ENCODE measurements around the gene HOXB6. TPM values are rescaled to one million over a fixed set of nuclear protein-coding genes. Genes with fewer than 3 reads are reported as not detected.

Gene HOXB6
- total RNA-seq, 1 experiment from 2014 or later = 19.2 TPM

DNA sequence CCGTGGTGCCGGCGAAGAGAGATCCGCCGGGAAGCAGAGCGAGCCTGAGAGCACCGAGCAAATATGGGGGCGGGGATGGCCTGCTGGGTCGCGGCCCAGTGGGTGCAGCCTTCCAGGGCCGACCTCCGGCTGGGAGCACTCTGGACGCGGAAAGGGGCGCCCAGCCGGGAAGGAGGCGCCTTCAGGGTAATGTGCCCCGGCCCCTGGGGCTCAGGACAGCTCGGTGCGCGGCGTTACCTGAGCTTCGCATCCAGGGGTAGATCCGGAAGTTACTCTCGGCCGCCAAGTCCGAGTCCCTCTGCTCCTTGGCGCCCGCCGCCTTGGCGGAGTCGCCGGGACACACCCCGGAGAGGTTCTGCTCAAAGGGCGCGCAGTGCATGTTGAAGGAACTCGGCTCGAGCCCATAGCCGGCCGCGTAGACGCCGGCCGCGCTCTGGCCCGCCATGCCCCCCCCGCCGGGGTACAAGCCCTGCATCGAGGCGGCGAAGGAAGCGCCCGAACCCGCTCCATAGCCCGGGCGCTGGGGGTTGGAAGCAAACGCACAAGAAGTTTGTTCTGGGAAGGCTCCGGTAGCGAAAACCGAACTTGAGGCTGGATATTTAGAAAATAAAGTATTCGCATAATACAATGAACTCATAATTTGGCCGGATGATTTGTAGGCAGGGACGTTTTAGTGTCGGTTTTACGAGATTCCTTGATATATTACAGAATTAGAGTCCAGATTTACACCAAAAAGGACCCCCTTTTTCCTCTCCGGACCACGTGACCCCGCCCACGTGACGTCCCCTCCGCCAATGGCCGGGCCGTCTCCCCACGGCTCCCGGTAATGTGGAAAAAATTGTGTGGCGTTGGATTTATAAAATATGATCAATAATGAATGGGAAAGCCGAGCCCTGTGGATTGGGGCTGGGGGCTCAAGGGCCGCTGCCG is 5.8 kb upstream of the HOXB6 start, which contains the start of gene HOXB7:
Gene HOXB7, minus strand, starts transcription at position 736 of the 930 bp plus-strand sequence. Its CDS starts 99 bp downstream, at position 637.
- peak; percentile 65 for DNase-seq (ENCODE audit: low read depth)

DNA sequence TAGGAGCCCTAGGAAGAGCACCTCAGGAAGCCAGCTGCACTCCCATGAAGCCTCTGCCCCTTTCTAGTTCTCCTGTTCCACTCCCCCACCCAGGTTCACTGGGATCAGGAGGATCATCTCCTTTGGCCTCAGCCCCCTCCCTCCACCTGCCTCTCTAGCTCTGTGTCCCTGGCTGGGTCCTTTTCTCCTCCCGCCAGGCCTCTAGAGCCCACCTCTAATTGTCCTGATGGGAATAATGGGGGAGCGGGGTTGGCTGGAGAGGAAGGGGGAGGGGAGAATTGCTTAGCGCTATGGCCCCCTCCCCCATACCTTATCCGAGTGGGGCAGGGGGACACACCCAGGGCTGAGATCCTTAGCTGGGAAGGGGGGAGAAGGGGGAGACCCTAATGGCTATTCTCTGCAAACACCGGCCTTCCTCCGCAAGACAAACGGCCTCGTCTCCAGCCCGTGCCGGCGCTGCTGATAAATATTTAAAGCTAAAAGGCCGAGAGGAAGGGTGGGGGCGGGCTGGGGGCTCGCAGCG is 5.0 kb upstream of the HOXB6 start:
- DNase-seq (ENCODE audit: low read depth) = no peak

DNA sequence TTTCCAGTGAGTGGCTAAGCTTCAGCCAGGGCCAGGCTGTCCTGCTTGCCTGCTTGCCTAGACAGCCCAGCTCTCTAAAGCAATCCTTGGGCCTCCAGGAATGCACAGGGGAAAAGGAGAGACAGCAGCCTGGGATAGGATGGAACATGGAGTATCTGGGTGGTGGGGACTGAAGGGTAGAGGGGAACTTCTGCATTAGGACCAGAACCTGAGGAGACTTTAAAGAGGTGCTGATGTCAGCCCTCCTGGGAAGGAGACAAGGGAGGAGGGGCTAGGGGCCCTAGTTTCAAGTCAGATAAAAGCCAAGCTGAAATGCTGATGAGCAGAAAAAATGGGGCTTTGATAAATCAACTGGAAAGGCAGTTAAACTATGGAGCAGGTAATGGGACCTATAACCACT is 4.2 kb upstream of the HOXB6 start:
- no peak for DNase-seq (ENCODE audit: low read depth)

DNA sequence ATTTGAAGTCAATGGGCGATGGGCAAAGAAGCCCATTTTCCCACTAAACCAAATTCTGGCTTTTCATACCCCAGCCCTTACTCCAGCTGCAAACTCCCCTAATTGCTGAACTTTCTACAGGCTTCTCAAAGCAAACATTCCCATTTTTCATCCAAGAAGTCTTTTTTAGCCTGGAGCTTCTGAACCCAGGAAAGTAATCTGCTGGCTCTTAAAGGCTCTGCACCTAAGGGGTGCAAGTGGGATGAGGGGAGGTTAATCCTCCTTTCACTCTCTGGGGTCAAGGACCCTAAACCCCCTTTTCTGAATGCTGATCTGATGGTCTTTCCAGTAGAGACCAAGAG is 3.7 kb upstream of the HOXB6 start:
- DNase-seq (ENCODE audit: low read depth) = no peak

DNA sequence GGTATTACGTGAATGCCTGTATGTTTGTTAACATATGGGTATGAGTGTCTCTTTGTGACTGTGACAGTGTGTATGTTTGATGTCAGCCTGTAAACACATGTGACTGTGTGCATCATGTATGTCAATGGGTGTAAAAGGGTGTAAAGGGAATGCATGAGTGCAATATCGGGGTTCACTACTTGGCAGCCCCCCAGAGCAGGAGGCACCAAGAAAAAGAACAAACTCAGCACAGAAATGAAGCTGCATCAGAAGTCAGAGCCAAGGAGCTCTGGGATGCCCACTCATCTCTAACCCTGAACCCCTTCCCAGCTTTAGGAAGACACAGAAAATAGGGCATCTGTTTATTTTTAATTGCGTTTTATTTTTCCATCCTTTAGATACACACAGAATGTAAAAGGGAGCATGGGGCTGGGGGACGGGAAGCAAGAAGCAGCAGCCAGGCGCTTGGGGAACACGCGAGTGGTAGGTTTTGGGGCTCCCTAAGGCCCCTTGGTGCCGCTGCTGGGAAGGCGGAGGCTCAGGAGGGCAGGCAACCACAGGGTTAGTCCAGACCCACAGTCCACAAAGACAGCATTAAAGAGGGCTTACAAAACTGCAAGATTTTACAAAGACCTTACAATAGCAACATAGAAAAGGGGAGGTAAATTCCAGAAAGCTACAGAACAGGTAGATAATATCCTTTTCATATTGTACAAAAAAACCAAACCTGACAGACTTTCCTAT is 2.3 kb upstream of the HOXB6 start:
- DNase-seq (ENCODE audit: low read depth) = no peak

DNA sequence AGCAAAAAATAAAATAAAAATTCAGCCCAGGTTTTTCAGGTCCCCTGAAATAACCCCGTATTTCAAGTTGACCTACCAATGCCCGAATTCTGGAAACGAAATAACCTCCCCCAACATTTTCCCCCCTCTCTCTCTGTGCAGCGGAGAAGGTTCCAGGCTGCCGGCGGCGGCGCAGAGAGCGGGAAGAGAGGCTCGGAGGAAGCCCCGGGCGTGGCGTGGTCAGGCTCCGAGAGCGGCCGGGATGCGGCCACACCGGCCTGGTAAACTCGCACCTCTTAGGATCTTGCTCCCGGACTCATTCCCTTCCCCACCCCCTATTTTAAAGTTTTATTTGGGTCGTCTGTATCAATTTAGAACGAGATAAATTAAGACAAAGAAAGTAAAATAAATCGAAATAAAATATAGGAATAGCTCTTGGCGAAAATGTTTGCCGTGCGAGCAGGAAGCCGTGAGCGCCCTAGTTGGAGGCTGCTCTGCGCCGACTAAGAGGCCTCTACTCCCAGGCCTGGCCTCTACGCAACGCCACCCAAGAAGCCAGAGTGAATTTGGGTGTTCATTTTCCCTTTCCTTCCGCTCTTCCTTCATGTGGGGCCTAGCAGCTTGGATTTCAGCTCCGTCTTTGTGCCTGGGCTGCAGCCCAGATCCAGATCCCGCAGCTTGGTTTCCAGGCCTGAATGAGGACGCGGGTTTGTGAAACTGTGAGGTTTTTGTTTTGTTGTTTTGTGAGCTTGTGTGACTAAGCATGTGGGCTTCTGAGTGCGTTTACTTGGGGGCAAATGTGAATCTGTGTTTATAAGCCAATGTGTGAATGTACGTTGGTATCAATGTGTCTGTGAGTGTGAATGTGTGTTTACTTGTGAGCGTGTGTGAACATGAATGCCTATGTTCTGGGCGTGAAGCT is 1.5 kb upstream of the HOXB6 start:
- DNase-seq (ENCODE audit: low read depth) = no peak

DNA sequence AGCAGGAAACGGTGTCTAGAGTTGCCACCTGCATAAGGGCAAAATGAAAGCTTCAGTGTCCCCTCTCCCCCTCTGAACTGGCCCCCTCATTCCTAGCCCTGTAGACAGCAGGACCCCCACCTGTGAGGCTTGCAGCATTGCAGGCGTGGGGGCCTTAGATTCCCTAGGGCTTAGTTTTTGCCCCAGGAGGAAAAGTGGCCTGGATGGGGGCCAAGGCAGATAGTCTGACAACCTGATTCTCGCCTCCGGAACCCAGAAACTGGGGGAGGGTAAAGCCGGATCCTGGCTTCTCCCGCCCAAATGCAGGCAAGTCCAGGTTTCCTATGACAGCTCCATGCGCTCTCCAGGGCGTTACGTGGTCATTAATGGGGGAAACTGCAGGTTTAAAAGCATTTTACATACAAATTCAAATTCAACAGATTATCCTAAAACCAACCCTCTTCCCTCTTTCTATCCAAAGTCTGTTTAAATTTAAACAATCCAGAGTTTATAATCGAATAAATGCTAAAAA is 678 bp upstream of the HOXB6 start:
- no peak for DNase-seq (ENCODE audit: low read depth)

DNA sequence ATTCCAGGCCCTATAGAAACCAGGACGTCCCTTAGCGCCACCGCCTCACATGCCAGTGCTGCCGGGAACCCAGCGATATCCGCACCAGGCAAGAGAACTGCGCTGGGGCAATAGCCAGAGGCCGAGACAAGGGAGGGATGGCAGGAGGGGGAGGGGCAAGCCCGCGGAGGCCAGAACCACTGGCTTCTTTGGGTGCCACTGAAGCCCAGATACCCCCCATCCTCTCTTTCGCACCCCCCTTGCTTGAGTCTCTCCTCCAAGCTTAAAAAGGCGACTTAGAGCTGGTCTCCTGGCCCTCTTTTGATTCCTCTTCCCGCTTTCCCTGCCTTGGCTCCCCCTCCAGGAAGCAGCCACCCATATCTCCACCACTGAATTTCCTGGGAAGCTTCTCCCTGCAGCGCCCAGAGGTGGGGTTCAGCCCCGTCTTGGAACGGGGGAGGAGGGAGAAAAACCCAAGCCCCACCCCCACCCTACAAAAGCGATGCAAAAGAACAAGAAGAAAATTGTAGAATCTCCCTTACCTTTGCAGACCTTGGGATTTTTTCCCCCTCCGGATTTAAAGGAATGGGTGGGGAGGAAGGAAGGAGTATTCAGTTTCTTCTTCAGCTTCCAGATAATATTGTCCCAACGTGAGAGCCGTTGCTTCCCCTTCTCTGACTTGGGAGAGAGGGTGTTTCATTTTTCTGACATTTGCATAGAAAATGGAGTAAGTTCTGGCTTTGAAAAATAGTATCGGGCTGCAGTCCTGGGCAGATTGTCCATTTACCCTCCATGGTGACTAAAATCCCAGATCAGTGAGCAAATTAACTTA is 622 bp downstream of the HOXB6 start:
- DNase-seq (ENCODE audit: low read depth) = peak; percentile 84

DNA sequence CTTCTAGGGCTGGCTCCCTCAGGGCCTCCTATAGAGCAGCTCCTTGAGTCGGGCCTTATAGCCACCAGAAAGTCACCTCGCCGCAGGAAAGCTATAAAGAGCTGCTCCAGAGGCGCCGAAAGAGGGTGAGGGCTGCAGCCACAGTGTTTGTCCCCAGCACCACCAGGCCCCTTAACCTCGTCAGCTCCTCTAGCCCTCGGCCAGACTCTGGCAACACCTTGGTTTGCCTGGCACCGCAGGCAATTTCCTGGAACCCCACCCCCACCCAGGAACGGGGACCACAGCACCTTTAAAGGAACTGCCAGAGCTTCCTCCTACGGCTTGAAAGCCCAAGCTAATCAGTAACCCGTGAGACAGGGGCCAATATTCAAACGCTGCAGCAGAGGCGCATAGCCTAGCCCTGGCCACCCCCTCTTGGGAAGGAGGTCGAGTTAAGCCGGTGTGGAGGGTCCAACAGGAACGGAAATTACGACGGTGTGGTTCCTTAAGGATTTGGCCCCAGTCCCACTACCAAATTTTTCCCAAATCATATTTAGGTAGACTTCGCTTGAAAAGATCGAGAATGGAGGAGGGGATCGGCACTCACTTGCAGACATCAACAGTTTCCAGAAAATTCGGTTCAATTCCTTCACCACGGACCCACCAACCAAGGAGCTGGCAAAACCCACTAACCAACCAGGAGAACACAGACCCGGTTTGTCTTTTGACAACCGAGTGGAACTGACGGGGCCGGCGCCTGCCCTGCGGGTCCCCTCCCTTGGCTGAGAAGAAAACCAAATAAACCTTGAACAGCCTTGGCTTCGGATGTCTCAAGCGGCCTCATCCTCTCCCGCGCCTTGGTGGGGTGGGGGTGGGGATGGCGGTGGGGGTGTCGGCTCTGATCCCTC is 3.0 kb downstream of the HOXB6 start:
- DNase-seq (ENCODE audit: low read depth) = no peak

DNA sequence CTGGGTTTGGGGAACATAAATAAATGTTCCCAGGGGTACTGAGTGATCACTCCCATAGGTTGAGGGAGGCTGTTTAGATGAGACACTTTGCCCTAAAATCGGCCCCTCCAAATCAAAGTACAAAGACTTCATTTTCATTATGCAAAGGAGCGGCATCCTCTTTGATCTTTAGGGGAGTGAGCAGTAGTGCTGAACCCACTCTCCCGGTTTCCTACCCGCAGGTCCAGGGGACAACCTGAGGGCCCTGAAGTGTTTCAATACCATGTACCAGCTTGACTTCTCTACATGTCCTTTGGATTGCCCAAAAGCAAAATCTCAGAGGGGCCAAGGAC is 3.6 kb downstream of the HOXB6 start:
- DNase-seq (ENCODE audit: low read depth) = no peak

DNA sequence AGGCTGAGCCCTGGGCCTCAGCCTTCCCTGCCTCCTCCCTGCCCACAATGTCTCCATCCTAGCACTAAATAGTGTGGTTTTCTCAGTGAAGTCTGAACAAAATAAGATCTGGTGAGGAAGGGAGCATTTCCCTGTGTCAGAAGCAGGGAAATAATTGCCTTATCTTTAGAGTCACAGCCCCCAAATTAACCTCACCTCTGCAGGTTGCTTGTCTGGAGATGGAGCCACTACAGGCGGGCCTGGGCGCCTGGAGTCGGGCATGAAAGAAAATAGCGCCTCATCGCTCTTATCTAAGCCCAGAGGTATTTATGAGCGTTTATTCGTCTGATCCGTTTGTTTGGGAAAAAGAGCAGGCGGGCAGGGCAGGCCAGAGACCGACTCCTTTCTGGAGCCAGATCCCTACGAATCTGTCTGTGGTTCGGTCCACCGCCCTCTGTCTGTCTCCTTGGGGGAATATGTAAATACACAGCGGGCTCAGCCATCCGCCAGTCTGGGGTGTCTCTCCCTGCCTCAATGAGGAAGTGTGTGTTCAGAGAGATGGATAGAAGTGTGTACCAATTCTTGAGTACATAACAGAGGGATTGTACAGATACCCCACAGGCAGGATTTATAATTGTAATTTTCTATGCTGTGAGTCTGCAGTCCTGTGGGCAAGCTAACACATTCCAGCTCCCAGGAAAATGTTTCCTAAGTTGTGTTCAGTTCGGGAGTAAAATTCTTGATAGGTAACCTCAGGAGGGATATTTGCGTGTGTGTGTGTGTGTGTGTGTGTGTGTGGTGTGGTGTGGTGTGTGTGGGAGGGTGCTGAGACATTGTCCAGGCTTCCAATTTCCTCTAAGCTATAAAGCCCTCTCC is 4.3 kb downstream of the HOXB6 start:
- DNase-seq (ENCODE audit: low read depth) = no peak

DNA sequence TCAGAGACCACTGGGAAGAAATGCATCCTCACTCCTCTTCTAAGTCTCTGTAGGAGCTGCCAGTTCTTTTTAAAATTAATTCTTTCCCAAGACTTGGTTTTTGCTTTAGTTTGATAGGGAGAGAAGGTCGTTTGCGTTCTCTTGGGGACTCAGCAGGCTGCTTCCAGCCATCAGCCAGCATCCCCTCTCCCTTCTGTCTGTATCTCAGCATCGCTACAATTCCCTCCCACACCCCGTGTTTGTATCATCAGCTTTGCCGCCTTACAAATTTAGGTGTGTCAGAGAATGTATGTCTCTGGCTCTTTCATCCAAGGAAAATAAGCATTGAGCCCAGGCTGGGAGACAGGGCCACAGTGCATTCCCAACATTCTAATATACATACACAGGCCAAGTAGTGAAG is 5.4 kb downstream of the HOXB6 start:
- DNase-seq (ENCODE audit: low read depth) = no peak

DNA sequence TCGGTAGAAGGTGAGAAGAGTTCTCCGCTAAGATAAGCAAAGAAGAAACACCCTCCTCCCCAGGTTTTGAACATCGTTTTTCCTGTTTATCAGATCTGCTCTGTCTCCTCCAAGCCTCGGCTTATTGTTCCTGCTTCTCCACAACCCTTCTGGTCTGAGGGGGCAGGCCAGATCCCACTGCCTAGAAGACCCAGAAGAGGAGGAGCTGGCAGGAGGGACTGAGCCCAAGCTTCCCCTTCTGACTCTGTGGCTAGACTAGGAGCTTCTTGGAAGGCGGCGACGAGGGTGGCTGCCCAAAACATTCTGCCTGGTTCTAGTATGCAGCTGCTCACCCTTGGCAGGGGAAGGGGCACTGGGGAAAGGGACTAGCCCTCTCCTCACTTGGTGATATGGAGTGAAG is 6.0 kb downstream of the HOXB6 start:
- DNase-seq (ENCODE audit: low read depth) = no peak

DNA sequence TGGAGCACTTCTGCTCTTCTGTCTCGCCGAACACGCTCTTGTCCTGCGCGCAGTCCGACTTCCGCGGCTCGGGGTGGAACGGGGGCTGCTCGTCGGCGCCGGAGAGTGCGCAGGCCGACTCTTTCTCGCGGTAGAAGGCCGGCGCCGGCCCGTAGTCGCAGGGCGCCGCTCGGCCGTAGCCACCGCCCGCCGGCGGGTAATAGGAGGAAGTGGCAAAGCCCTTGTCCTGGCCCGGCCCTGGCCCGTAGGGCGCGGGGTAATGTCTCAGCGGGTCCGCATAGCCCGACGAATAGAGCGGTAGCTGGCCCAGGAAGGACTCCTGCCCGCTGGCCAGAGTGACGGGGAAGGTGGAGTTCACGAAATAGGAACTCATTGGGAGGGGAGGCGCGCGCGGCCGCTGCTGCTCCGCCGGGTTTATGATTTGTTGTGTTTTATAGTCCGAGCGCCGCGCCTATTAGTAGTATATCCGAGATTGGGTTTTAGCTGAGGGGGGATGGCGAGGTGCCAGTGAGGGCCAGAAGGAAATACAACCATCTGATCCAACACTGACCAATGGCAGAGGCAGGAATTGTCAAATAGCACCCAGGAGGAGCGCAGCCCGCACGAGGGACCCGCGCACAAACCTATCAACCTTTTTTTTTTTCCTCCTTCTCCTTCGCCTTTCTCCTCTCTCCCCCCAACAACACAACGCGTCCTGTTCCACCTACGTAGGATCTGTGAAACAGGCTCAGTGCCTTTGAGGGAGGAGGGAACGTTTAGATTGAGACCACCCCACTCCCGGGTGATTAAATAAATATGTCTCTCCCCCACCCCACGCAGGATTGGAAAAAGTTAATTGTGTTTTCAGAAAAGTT is 6.8 kb downstream of the HOXB6 start:
- peak; percentile 79 for DNase-seq (ENCODE audit: low read depth)

DNA sequence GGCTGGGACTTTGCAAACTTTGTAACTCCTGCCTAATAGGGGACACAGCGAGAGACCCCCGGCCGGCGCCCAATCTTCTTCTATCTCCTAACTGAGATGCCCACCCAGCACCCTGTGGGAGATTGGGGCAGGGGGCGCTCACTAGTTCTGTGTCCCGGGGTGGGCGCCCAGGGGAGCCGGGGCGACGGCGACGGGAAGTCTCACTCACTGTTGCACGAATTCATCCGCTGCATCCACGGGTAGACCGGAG is 7.3 kb downstream of the HOXB6 start:
- DNase-seq (ENCODE audit: low read depth) = no peak

DNA sequence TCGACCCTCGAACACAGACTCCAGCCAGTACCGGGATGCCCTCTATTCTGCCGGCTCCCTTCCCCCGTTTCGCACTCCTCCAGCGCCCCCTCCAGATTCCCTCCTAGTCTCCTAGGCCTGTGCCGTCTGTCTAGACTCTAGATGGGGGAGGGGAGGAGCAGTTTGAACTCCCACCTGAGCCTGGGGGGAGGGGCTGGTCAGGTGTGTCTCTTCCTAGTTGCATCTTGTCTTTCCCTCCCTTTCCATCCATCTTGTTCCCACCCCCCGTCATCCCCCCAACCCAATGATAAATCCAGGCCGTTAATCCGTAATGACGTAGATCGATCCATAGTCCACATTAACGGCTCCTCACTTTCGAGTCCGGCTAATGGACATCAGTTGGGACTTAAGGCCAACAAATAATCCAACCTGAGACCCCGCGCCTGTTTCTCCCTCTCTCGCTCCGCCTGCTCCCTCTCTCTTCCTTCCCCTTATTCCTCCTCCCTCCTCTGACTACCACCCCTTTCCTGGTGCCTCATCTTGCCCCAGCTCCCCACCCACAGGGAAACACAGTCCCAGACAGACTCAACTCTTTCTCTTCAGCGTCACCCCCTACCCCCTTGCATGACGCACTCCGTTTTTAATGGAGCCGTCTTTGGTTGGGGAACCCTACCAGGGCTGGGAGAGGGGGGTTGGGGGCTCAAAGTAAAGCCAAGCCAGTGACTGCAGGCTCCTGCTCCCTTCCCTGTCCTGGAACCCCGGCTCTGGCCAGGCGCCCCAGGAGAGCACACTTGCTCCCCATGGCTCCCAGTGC is 7.9 kb downstream of the HOXB6 start:
- no peak for DNase-seq (ENCODE audit: low read depth)
